ENCODE results near the gene NR5A1.

DNA sequence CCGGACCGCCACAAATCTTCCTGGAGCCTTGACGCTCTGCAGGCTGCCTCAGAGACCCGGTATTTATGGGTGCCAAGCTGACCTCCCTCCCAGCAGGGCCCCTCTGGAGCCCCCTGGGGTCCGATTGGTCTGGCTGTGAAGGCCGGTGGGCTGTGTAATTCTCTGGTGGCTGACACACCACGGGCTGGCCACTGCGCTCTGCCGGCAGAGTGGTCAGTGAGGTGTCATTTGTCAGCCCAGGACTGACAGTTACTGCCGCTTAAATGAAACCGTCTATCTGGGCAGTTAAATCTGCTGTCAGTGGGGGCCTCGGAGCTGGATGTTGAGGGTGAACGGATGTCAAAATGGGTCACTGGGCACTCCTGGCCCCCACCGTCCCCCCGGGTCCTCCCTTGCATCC is 10.7 kb downstream of the NR5A1 start:
- TF ChIP-seq, protein P1, sequence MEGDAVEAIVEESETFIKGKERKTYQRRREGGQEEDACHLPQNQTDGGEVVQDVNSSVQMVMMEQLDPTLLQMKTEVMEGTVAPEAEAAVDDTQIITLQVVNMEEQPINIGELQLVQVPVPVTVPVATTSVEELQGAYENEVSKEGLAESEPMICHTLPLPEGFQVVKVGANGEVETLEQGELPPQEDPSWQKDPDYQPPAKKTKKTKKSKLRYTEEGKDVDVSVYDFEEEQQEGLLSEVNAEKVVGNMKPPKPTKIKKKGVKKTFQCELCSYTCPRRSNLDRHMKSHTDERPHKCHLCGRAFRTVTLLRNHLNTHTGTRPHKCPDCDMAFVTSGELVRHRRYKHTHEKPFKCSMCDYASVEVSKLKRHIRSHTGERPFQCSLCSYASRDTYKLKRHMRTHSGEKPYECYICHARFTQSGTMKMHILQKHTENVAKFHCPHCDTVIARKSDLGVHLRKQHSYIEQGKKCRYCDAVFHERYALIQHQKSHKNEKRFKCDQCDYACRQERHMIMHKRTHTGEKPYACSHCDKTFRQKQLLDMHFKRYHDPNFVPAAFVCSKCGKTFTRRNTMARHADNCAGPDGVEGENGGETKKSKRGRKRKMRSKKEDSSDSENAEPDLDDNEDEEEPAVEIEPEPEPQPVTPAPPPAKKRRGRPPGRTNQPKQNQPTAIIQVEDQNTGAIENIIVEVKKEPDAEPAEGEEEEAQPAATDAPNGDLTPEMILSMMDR (conservative IDR thresholded peaks at IDR 0.05; ENCODE audit: low read depth in 2 of 2) = no peak
- TF ChIP-seq, protein P2, sequence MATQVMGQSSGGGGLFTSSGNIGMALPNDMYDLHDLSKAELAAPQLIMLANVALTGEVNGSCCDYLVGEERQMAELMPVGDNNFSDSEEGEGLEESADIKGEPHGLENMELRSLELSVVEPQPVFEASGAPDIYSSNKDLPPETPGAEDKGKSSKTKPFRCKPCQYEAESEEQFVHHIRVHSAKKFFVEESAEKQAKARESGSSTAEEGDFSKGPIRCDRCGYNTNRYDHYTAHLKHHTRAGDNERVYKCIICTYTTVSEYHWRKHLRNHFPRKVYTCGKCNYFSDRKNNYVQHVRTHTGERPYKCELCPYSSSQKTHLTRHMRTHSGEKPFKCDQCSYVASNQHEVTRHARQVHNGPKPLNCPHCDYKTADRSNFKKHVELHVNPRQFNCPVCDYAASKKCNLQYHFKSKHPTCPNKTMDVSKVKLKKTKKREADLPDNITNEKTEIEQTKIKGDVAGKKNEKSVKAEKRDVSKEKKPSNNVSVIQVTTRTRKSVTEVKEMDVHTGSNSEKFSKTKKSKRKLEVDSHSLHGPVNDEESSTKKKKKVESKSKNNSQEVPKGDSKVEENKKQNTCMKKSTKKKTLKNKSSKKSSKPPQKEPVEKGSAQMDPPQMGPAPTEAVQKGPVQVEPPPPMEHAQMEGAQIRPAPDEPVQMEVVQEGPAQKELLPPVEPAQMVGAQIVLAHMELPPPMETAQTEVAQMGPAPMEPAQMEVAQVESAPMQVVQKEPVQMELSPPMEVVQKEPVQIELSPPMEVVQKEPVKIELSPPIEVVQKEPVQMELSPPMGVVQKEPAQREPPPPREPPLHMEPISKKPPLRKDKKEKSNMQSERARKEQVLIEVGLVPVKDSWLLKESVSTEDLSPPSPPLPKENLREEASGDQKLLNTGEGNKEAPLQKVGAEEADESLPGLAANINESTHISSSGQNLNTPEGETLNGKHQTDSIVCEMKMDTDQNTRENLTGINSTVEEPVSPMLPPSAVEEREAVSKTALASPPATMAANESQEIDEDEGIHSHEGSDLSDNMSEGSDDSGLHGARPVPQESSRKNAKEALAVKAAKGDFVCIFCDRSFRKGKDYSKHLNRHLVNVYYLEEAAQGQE (IDR thresholded peaks at IDR 0.05; ENCODE audit: unreplicated experiment) = no peak
- TF ChIP-seq POLR2AphosphoS5 (IDR thresholded peaks at IDR 0.05; ENCODE audit: low read depth) (no peak), JUNB (IDR thresholded peaks at IDR 0.05; ENCODE audit: unreplicated experiment) (no peak), EZH2 (IDR thresholded peaks at IDR 0.05; ENCODE audit: low read depth, unreplicated experiment) (no peak), EZH2phosphoT487 (IDR thresholded peaks at IDR 0.05; ENCODE audit: unreplicated experiment) (no peak), ZNF114 (CRISPR knock-in tag; IDR thresholded peaks at IDR 0.05) (no peak), NANOG (IDR thresholded peaks at IDR 0.05; ENCODE audit: borderline replicate concordance) (no peak)

All from GM23338 (cell line).